NAMALWA (cell line): ENCODE measurements around the gene SPRYD7.
"Not testable (repeated sequence)": the region's sequence is repeated elsewhere in the genome, so short reads cannot be mapped to it uniquely, and the experiment has no call there.

Source experiments
- DNase-seq: peaks from one replicate; pipeline ENCODE4 v3.0.0-alpha.2; 2015; ENCODE audit warnings: low spot score

Gene SPRYD7

GRCh38 chr13:49936075-49936967, at the start of gene SPRYD7:
SPRYD7 (minus strand) TSS chr13:49936340; CDS start chr13:49936235, 105 bp downstream.
- peak; percentile 98 for DNase-seq

- no peak for DNase-seq
Observed at GRCh38 chr13:49985129-49985528, 49.0 kb upstream of the SPRYD7 start.

DNA sequence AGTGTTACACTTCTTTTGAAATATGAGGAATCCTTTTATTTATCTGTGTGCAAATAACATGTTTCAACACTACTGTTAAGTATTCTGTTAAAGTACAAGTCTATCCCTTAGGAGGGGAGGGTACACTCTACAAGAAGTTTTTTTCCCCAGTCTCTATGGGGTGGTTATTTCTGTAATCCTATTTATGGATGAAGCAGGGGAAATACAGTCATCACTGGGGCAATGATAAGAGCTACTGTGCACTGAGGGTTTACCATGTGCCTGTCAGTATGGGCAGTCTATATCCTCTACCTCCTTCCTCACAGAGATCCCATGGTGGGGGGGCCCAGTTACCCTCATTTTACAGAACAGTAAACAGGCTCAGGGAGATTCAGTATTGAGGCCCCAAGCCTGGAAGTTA, 44.1 kb upstream of the SPRYD7 start:
- no peak for DNase-seq

- DNase-seq = no peak
Observed at GRCh38 chr13:49977992-49978391, 41.9 kb upstream of the SPRYD7 start.

DNA sequence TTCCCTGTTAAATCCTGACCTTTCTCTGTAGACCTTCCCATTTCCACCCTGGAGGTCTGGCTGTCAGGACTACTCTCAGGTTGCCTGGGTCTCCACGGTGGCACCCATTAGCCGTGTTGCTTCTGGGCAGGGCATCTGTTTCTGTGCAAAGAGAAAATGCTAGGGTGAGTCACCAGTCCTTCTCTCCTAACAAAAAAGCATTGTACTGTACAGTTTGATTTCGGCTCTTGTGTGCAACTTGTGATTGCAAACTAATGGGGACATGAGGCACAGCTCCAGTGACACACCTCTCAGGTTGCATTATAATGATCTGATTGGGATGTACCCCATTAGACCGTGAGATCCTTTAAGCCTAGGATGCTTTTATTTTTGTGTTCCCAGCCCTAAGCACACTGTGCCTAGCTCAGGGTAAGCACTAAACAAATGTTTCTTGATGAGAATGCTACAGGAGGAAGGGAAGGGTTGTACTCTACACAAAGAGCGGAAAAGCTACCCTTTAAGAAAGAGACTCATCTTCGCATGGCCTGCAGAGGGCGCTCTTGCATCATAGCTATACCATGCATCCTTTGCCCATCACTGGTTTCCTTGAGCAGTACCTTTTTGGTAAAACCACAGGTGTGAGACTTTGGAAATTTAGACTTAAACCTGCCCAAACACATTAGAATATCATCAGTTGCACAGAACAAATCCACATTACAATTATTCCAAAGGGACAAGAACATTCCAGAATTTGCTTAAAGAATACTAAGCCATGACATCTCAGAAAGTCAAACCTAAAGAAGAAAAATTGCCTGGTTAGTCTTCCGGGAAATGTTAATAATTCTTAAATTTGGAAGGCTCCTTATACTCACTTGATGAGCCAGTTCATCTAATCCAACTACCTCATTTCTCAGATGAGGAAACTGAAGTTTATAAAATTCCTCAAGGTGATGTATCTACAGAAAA, 40.4 kb upstream of the SPRYD7 start:
- peak; percentile 84 for DNase-seq

DNA sequence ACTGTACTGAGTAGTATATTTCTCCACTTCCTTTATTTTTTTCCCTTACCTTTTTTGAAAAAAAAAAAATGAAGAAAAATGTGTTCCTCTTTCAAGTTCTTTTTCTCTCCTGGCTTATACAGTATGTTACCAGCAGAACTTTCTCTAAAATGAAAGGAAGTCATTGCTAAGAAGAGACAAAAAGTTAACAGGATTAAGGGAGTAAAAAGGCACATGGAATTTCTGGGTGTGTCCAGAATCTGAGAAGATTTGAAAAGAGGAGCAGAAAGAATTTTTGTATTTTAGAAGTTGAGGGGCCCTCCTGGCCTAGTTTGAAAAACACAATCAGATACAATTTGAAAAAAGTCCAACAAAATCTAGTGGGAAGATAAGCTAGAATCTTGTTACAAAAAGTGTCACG, 39.7 kb upstream of the SPRYD7 start:
- no peak for DNase-seq

GRCh38 chr13:49972709-49973108, 36.6 kb upstream of the SPRYD7 start:
- DNase-seq = no peak

- no peak for DNase-seq
Observed at GRCh38 chr13:49967456-49967855, 31.3 kb upstream of the SPRYD7 start.

DNA sequence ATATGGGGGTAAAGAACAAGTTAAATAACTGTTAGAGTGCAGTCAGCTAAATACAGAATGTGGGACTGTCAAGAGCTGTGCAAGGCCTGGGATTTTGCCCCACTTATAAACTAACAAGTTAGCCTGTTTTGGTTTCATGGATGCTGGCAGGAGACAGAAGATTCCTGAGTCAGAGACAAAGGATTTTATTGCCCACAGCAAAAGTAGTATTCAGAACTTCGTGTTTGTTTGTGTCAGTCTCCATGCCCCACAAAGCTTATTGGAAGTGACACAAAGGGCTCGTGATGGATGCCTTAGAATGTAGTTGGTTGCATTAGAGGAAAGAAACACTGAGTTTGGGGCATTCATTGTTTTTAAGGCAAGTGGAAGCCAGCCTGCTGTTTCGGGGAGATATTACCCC, 22.2 kb upstream of the SPRYD7 start:
- no peak for DNase-seq

DNA sequence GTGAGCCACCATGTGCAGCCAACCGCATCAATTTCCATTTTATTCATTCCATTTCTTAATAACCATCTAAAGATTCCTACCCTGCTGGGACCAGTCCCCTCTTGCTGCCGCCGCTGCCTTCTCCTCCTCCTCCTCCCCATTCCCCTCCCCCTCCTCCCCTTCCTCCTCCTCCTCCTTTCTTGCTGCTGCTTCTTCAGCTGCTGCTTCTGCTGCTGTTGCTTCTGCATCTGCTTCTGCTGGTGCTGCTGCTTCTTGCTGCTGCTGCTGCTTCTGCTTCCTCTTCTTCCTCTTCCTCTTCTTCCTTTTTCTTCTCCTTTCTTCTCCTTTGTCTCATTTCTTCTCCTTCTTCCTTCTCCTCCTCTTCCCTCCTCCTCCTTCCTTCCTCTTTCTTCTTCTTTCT, 20.0 kb upstream of the SPRYD7 start:
- no peak for DNase-seq

GRCh38 chr13:49954674-49955455, 18.7 kb upstream of the SPRYD7 start:
- DNase-seq = no peak

DNA sequence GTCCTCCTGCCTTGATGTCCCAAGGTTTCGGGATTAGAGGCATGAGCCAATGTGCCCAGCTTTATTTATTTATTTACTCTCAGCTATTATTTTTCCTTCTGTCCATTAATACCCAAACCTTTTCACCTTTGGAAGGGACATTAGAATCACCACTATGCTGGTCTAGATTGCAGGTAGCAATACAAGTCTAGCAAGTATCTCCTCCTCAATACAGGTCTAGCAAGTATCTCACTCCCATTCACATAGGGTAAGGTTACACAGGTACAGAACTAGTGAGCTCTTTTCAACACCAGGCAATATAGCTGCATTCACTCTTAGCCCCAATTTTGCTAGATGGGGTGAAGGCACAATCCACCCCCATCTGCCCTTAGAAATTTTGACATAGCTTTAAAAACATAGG, 17.4 kb upstream of the SPRYD7 start:
- no peak for DNase-seq

DNA sequence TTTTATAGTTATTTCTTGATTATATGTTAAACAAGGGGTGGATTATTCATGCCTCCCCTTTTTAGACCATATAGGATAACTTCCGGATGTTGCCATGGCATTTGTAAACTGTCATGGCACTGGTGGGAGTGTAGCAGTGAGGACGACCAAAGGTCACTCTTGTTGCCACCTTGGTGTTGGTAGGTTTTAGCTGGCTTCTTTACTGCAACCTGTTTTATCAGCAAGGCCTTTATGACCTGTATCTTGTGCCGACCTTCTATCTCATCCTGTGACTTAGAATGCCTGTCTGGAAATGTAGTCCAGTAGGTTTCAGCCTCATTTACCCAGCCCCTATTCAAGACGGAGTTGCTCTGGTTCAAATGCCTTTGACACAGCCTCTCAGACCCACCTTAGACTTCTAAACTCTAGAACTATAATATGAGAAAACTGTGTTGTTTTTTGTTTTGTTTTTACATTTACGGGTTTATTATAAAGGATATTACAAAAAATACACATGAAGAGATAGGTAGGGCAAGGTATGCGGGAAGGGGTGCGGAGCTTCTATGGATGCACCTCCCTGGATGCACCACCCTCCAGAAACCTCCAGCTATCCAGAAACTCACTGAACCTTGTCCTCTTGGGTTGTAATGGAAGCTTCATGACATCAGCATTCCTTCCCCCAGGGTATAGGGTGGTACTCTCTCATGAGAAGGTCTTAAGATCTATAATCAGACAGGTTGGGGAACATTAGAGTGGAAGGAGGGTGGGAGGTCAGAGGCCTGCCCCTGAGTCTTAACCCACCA, 15.8 kb upstream of the SPRYD7 start:
- no peak for DNase-seq

DNA sequence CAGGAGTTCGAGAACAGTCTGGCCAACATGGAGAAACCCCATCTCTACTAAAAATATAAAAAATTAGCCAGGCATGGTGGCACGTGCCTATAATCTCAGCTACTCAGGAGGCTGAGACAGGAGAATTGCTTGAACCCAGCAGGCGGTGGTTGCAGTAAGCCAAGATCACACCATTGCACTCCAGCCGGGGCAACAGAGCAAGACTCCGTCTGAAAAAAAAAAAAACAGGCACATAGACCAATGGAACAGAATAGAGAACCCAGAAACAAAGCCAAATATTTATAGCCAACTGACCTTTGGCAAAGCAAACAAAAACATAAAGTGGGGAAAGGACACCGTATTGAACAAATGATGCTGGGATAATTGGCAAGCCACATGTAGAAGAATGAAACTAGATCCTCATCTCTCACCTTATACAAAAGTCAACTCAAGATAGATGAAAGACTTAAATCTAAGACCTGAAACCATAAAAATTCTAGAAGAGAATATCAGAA, 12.7 kb upstream of the SPRYD7 start:
- not testable (repeated sequence) for DNase-seq

- no peak for DNase-seq
Observed at GRCh38 chr13:49939321-49939720, 3.2 kb upstream of the SPRYD7 start.

GRCh38 chr13:49938921-49939320, 2.8 kb upstream of the SPRYD7 start:
- DNase-seq = no peak

DNA sequence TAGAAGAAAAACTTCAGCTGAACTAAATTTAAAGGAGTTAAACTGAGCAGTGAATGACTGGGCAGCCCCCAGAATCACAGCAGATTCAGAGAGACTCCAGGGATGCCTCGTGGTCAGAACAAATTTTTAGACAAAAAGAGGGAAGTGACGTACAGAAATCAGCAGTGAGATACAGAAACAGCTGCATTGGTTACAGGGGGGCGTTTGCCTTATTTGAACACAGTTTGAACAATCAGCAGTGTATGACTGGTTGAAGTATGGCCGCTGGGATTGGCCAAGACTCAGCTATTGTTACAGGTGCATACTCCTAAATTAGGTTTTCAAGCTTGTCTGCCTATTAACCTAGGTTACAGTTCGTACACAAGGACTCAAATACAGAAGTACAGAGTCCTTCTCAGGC, 2.2 kb upstream of the SPRYD7 start:
- DNase-seq = peak; percentile 80

DNA sequence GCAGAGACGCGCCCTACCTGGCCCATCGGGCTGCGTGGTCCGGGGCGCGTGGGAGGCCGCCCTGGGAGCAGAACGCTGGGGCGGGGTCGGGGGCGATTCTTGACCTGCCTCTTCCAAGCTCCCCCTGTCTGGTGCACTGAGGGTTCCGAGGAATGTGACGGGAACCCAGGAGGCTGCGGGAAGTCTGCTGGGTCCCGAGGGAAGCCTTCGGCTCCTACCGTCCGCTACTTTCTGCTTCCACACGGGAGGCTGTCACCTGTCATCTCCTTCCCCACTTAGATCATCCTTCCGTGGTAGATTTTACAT, 781 bp upstream of the SPRYD7 start:
- DNase-seq = no peak

- peak; percentile 63 for DNase-seq
Observed at GRCh38 chr13:49935171-49936074, 717 bp downstream of the SPRYD7 start.

DNA sequence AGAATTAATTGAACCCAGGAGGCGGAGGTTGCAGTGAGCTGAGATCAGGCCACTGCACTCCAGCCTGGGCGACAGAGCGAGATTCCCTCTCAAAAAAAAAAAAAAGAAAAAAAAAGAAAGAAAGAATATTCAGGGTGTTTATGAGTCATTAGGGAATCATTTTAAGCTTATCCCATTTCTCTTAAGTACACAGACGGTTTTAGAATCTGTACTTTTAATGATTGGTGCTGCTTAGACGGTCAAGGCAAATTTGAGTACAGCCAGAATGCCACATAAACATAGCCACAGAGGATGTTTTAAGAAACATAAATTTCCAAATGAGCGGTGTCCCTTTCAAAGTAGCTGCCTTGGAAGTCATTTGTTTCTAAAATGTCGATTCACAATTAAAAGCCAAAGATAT, 2.6 kb downstream of the SPRYD7 start:
- no peak for DNase-seq
